UCSD-AML1 (cell line): Measurements from ENCODE around the gene SMARCE1.

ENCODE experiments used
- DNase-seq: peaks from one replicate; lab custom pipeline; 2025; ENCODE audit not compliant: unreplicated experiment; lab: John Stamatoyannopoulos, UW

Gene SMARCE1

DNA sequence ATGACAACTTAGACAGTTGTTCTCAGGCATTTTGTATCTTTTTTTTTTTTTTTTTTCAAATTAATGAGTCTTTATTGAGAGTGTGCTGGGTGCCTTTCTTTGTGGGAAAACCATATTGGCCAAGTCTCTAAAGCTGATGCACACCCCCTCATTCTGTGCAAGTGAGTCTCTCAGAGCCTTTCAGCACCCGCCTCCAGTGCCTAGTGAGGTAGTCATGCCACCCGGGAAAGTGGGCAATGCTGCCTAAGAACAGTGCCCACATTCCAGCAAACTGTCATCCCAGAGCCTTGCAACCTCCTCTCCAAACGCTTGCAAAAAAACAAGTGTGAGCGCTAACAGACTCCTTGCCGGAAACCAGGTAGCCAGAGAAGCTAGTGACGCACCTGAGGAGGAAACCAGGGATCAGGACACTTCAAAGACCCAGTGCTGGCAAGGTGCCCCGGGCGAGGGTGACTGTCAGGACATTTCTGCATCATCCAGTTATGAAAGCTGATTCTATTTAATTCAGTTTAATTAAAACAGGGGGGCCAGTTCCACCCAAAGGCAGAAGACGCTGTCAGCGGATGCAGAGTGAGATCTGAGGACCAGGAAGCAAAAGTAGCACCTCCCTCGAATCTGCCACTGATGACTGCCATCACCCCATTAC, 34.9 kb downstream of the SMARCE1 start:
- no peak for DNase-seq

- DNase-seq, result no peak
Observed at GRCh38 chr17:40611840-40612474, 35.7 kb downstream of the SMARCE1 start.

DNA sequence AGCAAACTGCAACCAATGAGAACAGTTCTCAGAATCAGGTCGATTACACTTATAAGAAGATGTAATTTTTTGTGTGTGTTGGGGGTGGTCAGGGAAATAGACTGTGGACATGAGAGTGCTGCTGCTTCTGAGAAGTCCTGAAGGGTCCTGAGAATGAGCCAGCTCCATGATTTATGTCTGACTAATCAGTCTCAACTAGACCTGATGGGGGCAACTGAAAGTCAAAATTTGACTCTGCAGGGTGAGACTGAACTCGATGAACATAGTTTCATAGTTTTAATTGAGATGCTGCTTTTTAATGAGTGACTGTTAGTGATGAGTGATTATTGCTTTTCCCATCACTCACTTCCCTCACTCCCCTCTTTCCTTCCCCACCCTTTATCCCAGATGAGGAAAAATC, 37.3 kb downstream of the SMARCE1 start:
- DNase-seq, result no peak

GRCh38 chr17:40608061-40608581, 39.5 kb downstream of the SMARCE1 start:
- DNase-seq, result no peak

DNA sequence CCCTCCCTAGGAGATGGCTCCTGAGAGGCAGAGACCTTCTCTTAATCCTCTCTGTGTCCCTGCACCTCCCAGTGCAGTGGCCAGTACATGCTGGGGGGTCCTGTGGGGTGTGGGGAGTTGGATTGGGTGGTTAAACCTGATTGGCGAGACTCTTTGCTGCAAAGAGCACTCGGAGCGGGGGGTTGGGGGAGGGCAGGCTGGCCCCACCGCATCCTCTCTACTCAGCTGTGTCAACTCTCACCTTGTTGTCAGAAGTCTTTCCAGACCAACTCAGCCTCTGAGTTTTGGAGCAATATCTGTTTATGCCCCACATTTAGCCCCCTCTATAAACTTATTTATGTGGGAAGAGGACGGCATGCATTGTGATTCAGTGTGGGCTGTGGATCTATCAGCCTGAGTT, 40.0 kb downstream of the SMARCE1 start:
- no peak for DNase-seq

GRCh38 chr17:40606548-40607353, 40.9 kb downstream of the SMARCE1 start:
- no peak for DNase-seq

GRCh38 chr17:40605306-40605705, 42.3 kb downstream of the SMARCE1 start:
- no peak for DNase-seq

DNA sequence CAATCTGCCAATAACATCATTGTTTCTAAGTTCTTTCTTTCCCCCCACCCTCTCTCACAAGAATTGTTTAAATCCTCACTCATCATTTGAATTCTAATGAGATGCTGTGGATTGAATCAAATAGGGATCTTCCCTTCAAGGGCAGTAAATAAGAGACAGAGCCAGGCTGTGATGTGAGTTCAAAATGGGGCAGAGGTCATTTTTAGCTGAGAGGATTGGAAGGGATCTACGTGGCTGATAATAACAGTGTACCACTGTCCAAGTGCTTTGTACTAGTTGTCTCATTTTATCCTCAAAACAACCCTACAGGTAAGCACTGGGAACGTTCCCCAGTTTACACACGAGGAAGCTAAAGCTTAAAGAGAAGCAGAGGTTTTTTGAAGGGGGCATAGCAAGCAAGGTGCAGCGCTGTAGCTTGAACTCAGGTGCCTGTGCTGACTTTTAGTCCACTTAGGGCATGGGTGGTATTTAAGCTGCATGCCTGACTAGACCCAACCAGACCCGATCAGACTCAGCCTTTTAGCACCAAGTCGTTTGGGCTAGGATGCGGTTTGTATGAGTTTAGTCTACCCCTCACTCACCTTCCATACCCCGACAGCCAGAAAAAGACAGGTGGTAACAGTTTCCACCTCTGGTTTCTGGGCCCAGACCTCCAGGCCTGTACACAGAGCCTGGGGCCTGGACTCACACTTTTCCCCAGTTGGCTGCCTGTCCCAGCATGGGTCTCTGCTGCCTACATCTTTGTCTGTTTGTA, 43.1 kb downstream of the SMARCE1 start:
- no peak for DNase-seq

DNA sequence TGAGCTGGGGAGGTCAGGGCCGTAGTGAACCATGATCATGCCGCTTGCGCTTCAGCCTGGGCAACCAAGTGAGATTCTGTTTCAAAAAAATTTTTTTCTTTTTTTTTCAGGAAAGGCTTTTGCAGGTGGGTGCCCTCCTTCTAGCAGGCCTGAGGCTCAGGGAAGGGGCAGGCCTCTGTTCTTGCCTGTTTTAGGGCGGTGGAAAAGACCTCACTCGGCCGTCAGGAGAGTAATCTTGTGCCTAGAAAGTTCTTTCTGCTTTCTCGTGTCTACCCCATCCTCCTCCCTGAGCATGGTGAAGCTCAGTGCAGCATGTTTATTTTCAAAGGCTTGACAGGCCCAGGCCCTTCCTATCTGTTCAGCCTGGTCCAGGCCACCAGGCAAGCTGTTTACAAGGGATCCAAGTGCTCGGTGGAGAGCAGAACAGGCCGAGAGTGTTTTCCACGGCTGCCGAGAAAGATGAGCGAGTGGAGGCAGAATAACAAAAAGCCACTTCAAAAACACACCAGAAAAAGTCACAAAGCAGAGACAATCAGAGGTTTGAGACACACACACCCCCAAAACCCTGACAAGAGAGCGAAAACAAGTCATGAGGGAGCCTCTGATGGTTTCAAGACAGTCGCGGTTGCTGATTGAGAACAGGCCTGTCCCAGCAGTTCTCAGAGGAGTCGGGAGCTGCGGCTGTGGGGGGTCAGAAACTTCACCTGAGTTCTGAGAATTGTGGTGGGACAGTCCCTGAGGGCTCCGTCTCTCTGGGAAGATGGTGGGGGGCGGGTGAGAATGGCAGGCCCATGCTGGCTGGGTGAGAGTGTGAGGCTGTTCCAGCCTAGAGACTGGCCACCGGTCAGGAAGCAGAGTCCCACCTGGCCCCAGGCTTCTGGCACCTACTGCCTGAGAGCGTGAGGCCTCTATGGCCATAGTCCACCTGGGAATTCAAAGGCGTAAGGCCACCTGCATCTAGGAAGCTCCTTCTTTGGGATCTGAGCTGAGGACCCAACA, 44.9 kb downstream of the SMARCE1 start:
- no peak for DNase-seq

DNA sequence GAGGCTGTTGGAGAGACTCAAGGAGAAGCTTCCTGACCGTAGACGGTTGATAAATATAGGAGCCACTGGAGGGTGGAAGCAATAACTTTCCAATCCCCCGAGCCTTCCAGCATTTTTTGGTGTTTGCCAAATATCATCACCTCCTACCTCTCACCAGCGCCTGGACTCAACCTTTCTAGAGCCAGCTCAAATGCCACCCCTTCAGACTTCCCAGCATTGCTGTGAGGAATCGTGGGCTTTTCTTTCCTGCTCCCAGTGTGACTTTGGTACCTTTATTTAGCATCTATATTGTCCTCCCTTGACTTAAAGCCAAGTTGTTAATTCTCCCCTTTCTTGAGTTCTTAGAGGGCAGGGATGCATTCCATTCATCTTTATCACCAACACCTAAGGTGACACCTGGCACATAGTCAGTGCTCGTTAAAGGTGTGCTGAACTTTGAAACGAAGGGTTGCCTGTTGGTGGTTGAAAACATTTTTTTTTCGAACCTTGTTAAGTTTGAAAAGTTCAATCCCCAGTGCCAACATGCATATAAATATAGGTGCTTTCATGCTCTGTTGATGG, 47.1 kb downstream of the SMARCE1 start:
- no peak for DNase-seq

DNA sequence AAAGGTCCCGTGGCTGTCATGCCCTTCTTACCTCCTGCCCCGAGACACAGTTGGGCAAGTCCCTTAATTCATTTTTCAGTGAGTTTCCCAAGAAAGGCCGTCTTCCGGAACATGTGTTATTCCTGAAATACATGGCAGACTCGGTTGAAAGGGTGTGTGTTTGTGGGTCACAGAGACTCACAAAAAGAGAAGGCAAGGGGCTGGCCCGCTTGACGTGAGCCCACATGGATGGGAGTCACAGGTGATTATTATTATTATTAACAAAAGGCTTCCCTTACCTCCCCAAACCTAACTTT, 48.2 kb downstream of the SMARCE1 start:
- DNase-seq, result no peak

DNA sequence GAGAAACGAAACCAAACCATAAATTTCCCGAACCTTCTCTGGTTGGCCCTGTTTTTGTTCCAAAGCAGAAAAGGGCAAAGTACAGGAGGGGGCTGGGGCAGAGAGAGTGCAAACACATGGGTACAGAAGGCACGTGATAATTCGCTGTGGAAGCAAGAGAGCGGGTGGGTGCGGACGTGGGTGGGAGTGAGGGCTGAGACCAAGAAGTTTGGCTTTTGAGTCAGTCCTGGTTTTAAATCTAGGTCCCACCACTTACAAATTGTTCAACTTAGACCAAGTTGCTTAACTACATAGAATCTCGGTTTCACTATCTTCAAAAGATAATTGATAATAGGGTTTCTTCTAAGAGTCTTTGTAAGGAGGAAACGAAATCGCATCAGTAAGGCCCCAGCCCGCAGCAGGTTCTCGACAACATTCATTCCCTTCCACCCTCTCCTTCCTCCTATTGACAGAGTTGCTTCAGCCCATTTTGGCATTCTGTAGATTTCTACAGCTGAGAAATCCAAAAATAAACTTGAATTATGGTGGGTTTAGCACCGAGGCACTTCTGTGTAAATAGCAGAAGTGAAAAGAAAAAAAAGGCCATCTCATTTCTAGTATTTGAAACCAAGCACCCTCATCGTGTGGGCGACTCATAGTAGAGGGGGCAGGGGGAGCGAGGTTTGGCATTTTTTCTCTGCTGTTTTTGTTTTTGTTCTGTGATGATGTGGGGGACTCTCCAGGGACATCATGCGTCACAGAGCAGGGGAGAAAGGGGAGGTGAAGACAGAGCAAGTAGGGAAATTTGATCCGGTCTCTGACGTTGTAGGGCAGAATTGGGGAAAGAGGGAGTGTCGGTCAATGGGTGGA, 48.8 kb downstream of the SMARCE1 start:
- DNase-seq, result no peak

DNA sequence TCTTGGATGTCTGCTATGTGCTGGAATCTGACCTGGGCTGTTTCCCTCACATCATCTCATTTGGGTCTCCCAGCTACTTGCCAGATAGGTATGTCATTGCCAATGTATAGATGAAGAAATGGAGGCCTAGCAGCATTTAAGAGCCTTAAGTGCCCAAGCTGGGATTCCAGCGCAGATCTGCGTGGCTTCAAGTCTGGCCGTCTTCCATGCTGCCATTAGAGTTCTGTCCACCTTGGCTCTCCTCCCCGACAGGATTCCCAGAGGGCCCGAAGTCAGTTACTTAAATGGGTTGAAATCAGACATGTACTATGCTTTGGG, 49.4 kb downstream of the SMARCE1 start:
- no peak for DNase-seq

- DNase-seq, result no peak
Observed at GRCh38 chr17:40597556-40598300, 49.9 kb downstream of the SMARCE1 start.

DNA sequence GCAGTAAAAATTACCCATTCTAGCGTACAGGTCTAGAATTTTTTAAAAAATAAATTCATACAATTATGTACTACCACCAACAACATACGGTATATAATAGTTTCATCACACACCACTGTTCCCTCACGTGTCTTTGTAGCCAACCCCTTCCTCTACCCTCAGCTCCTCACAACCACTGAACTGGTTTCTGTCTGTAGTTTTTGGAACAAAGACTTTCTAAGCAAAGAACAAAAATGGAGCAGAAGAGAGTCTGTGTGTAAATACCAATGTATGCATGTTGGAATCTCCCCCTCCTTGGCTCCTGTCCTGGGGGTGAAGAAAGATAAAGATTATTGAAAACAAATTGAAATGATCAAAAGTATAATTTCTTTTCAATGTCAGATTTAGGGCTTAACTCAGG, 50.5 kb downstream of the SMARCE1 start:
- no peak for DNase-seq

DNA sequence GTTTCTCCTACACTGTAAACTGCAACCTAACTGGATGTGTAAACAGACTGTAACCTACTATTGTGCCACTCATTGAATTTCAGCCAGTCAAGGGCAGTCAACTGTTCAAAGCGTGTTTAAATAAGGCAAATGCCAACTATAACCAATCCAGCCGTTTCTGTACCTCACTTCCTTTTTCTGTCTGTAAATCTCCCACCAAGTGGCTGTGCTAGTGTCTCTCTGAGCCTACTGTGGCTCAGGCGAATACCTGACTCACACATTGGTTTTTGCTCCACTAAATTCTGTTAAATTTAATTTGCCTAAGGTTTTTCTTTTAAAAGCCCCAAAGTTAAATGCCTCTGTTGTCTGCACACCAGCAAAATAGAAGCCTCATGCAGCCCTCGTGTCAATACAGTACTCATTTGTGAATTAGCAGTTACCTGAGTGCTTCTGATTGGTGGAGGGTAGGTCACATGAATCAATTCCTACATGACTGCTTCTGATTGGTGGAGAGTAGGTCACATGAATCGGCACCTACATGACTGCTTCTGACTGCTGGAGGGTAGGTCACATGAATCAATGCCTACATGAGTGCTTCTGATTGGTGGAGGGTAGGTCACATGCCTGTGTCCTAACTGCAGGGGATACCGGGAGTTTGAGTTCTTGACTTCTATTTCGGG, 51.2 kb downstream of the SMARCE1 start:
- DNase-seq, result no peak

DNA sequence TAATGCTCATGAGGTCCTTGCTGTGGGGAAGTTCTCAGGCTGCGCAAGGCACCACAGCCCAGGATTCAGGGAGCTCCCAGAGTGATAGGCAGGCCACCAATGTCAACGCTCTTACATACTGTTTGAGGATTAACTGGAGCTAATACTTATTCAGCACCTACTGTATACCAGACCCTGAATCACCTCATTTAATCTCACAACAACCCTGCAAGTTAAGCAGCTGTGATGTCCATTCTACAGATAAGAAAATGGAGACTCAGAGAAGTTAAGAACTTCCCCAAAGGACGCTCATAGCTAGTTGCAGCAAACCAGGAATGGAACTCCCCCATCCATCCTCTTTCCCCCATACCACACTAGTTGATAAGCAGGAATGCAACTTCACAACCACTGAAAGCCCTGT, 56.9 kb downstream of the SMARCE1 start:
- DNase-seq, result no peak

DNA sequence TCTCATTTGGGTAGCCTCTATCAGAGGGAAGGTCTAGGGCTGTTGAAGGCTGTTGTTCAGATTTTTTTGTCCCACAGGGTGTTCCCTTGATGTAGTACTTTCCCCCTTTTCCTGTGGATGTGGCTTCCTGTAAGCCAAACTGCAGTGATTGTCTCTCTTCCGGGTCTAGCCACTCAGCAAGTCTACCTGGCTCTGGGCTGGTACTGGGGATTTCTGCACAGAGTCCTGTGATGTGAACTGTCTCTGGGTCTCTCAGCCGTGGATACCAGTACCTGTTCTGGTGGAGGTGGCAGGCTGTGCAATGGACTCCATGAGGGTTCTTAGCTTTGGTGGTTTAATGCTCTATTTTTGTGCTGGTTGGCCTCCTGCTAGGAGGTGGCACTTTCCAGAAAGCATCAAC, 59.1 kb downstream of the SMARCE1 start:
- no peak for DNase-seq
